Sigmoid colon (tissue), 4 donors: ENCODE data around the gene SDC1.

Experiments used
- EP300 ChIP-seq, 4 donors: sonication (generic); formaldehyde crosslinking; IDR thresholded peaks; one replicate each; pipeline ENCODE4 v1.6.1; 2017; ENCODE audit warnings: antibody characterized with exemption in 4 of 4
- POLR2A ChIP-seq, 2 donors: fragments of 450-650 bp; IDR thresholded peaks; one replicate each; pipeline ENCODE4 v1.6.1; 2016; ENCODE audit warnings: antibody characterized with exemption in 2 of 2, mild to moderate bottlenecking in 2 of 2, moderate library complexity in 2 of 2
- POLR2AphosphoS5 ChIP-seq, 4 donors: sonication (generic); formaldehyde crosslinking; IDR thresholded peaks; one replicate each; pipeline ENCODE4 v1.6.1; 2017; ENCODE audit warnings: antibody characterized with exemption in 4 of 4
- TF ChIP-seq, protein P1 (sequence below), 4 experiments: fragments of 450-650 bp in 3 of 4; fragments of 200-600 bp in 1 of 4; IDR thresholded peaks; one replicate each; pipeline ENCODE4 v1.5.1; 2016 to 2019; ENCODE audit warnings: antibody characterized with exemption in 4 of 4, mild to moderate bottlenecking in 3 of 4, moderate library complexity in 2 of 4

GRCh38 chr2:20186855-20187187, 38.1 kb downstream of the SDC1 start:
- TF ChIP-seq, protein P1, sequence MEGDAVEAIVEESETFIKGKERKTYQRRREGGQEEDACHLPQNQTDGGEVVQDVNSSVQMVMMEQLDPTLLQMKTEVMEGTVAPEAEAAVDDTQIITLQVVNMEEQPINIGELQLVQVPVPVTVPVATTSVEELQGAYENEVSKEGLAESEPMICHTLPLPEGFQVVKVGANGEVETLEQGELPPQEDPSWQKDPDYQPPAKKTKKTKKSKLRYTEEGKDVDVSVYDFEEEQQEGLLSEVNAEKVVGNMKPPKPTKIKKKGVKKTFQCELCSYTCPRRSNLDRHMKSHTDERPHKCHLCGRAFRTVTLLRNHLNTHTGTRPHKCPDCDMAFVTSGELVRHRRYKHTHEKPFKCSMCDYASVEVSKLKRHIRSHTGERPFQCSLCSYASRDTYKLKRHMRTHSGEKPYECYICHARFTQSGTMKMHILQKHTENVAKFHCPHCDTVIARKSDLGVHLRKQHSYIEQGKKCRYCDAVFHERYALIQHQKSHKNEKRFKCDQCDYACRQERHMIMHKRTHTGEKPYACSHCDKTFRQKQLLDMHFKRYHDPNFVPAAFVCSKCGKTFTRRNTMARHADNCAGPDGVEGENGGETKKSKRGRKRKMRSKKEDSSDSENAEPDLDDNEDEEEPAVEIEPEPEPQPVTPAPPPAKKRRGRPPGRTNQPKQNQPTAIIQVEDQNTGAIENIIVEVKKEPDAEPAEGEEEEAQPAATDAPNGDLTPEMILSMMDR (IDR thresholded peaks at IDR 0.05) = no peak
- no peak for TF ChIP-seq POLR2A (IDR thresholded peaks at IDR 0.05)
- no peak for TF ChIP-seq POLR2AphosphoS5 (IDR thresholded peaks at IDR 0.05)
- TF ChIP-seq EP300 (IDR thresholded peaks at IDR 0.05) = no peak
